Mammary epithelial cell (primary cell): ENCODE data around the gene SEL1L.

ENCODE experiments used
- EZH2 ChIP-seq: IDR thresholded peaks from 2 replicates; pipeline ENCODE4 v1.6.1; 2012; ENCODE audit warnings: low read length, inconsistent platforms, borderline replicate concordance
- TF ChIP-seq, protein P1 (sequence below), 2 donors: IDR thresholded peaks in 1 of 2; conservative IDR thresholded peaks in 1 of 2; 2 replicates each; pipeline ENCODE4 v1.5.1; 2011 to 2012; ENCODE audit warnings: inconsistent platforms in 2 of 2, low read length in 2 of 2, mild to moderate bottlenecking in 2 of 2, control low read depth in 1 of 2, low read depth in 1 of 2; ENCODE audit not compliant: insufficient read depth in 1 of 2; ENCODE audit errors: extremely low read depth in 1 of 2

DNA sequence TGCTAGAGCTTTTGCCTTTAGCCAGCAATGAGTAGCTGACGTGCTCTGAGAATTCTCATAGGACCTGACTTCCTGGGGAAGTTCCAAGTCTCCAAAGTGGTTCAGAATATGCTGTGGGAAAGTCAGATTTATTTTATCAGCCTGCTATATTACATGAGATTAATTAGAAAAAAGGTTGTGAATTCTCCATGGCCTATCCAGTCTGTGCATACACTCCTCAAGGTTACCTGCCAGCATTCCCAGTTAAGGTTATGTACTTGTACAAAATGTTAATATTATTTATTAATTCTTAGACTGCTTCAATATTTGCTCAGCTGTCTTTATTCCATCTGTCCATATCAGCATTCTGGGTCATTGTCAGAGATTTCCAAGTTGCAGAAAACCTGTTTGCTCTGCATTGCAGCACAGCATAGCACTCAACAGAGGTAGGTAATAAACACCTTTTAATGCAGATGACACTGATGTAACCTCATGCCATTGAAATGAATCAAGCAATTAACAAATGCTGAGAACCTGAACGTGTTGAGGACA lies 2.7 kb upstream of the SEL1L start:
- TF ChIP-seq, protein P1, sequence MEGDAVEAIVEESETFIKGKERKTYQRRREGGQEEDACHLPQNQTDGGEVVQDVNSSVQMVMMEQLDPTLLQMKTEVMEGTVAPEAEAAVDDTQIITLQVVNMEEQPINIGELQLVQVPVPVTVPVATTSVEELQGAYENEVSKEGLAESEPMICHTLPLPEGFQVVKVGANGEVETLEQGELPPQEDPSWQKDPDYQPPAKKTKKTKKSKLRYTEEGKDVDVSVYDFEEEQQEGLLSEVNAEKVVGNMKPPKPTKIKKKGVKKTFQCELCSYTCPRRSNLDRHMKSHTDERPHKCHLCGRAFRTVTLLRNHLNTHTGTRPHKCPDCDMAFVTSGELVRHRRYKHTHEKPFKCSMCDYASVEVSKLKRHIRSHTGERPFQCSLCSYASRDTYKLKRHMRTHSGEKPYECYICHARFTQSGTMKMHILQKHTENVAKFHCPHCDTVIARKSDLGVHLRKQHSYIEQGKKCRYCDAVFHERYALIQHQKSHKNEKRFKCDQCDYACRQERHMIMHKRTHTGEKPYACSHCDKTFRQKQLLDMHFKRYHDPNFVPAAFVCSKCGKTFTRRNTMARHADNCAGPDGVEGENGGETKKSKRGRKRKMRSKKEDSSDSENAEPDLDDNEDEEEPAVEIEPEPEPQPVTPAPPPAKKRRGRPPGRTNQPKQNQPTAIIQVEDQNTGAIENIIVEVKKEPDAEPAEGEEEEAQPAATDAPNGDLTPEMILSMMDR (conservative IDR thresholded peaks at IDR 0.05 in 1 of 2, IDR thresholded peaks at IDR 0.05 in 1 of 2; ENCODE audit: extremely low read depth in 1 of 2, insufficient read depth in 1 of 2, low read depth in 1 of 2, low read length in 2 of 2), result no peak
- TF ChIP-seq EZH2, result no peak
